Spleen (tissue), 11 donors: ENCODE results near the gene DENND1A. TPM values are rescaled to one million over a fixed set of nuclear protein-coding genes. Genes with fewer than 3 reads are reported as not detected.
A peak's percentile ranks its signal among the peaks of the same experiment; 100 is the strongest.

Experiments
- DNase-seq: peaks from one replicate; pipeline ENCODE4 v3.0.0-alpha.2; 2020
- H3K27ac ChIP-seq, 8 donors: fragments of 200-600 bp; sonication (generic) in 7 of 8; 1 replicate in 4 of 8; 2 replicates in 4 of 8; pipeline versions ENCODE4 v1.5.0 to v1.8.0; 2016 to 2021; ENCODE audit warnings: inconsistent platforms in 4 of 8, mild to moderate bottlenecking in 4 of 8, moderate library complexity in 1 of 8
- H3K27me3 ChIP-seq, 7 donors: fragments of 200-600 bp; sonication (generic) in 6 of 7; replicated peaks in 1 of 7; 1 replicate in 4 of 7; 2 replicates in 3 of 7; pipeline versions ENCODE4 v1.5.0 to v1.8.0; 2016 to 2021; ENCODE audit warnings: inconsistent platforms in 3 of 7, mild to moderate bottlenecking in 1 of 7
- H3K36me3 ChIP-seq, 6 donors: fragments of 200-600 bp; sonication (generic) in 5 of 6; 1 replicate in 4 of 6; 2 replicates in 2 of 6; pipeline versions ENCODE4 v1.5.0 to v1.8.0; 2016 to 2021; ENCODE audit warnings: inconsistent platforms in 2 of 6
- H3K4me1 ChIP-seq, 6 donors: fragments of 200-600 bp; sonication (generic) in 5 of 6; 1 replicate in 3 of 6; 2 replicates in 3 of 6; pipeline versions ENCODE4 v1.5.0 to v1.8.0; 2016 to 2021; ENCODE audit warnings: inconsistent platforms in 3 of 6
- H3K4me3 ChIP-seq, 8 donors: fragments of 200-600 bp; sonication (generic) in 7 of 8; 1 replicate in 4 of 8; 2 replicates in 4 of 8; pipeline versions ENCODE4 v1.5.0 to v1.8.0; 2016 to 2021; ENCODE audit warnings: inconsistent platforms in 4 of 8, mild to moderate bottlenecking in 4 of 8, moderate library complexity in 2 of 8
- H3K9me3 ChIP-seq, 8 donors: fragments of 200-600 bp; sonication (generic) in 7 of 8; 1 replicate in 4 of 8; 2 replicates in 4 of 8; pipeline versions ENCODE4 v1.5.0 to v1.8.0; 2016 to 2021; ENCODE audit warnings: inconsistent platforms in 4 of 8
- CTCF ChIP-seq, 11 experiments: fragments of 200-600 bp in 7 of 11; fragments of 450-650 bp in 4 of 11; sonication (generic) in 4 of 11; IDR thresholded peaks in 8 of 11; conservative IDR thresholded peaks in 3 of 11; 1 replicate in 7 of 11; 2 replicates in 4 of 11; pipeline versions ENCODE4 v1.4.0 to v1.8.0; 2016 to 2021; ENCODE audit warnings: antibody characterized with exemption in 11 of 11, inconsistent platforms in 4 of 11, mild to moderate bottlenecking in 1 of 11
- POLR2A ChIP-seq, 3 donors: fragments of 450-650 bp; IDR thresholded peaks; one replicate each; pipeline ENCODE4 v1.5.1; 2017; ENCODE audit warnings: antibody characterized with exemption in 3 of 3, mild to moderate bottlenecking in 1 of 3
- POLR2AphosphoS5 ChIP-seq, 3 donors: sonication (generic); formaldehyde crosslinking; IDR thresholded peaks; one replicate each; pipeline ENCODE4 v1.5.1; 2017; ENCODE audit warnings: antibody characterized with exemption in 3 of 3
- WGBS, 5 donors: extraction: QIAGEN DNeasy Blood & Tissue Kit in 3 of 5; methylation state at CpG; one replicate each; pipeline versions ENCODE4 v1.1.5 to v1.1.7; 2013 to 2018; 5-methylcytosine and 5-hydroxymethylcytosine counted together
- intact Hi-C: fragments of 100-400 bp; cut with DNase I; formaldehyde crosslinking; loops from one replicate; pipeline ENCODE4 v1.15.0; 2023; ENCODE audit warnings: low total_unique reads
- polyA plus RNA-seq, 3 donors: library from polyadenylated mRNA; stranded (reverse); fragments of 200-250 nt; gene quantifications; one replicate each; pipeline ENCODE4 v1.2.1, GENCODE V29; 2013
- total RNA-seq, 7 donors: library from RNA; depleted of rRNA in 3 of 7; stranded (reverse); fragments of >200 nt in 3 of 7; fragmentation: NEBNext Ultra II Directional in 4 of 7; extraction: Animal tissue kit (Norgen Biotek cat#: 25700) in 4 of 7; gene quantifications; one replicate each; pipeline versions ENCODE4 v1.1.0 to v1.2.1, GENCODE V29; 2016 to 2021
- donor health status: healthy with polysubstance abuse.
- donor health status: DM: no; HTN: no; CAD: no; lungs with moderate emphysema.
- donor health status: DM: no; HTN: no; CAD: no.
- donor health status: Bipolar disorder and iron deficiency.
- donor health status: healthy.
- donor health status: DM: no; HTN: no; CAD: no.
- donor health status: DM: yes; HTN: yes; CAD: no.

Gene DENND1A
- total and polyA plus RNA-seq, 10 donors: 5.4 to 59.3 (median 48.8) TPM

GRCh38 chr9:123814496-123814895 lies 115.4 kb downstream of the DENND1A start:
- TF ChIP-seq CTCF (IDR thresholded peaks at IDR 0.05 in 8 of 11, conservative IDR thresholded peaks at IDR 0.05 in 3 of 11) (no peak), POLR2A (IDR thresholded peaks at IDR 0.05) (no peak), POLR2AphosphoS5 (IDR thresholded peaks at IDR 0.05) (no peak)
- H3K27ac ChIP-seq: peak overlapping the region in 5 of 8 donors; percentile 35 to 73 (median 65)
- H3K36me3 ChIP-seq: no peaks in the 10 kb centered on the region
- DNase-seq: no peak
- H3K27me3 ChIP-seq: no peaks in the 10 kb centered on the region
- WGBS, 5 donors: 75 to 88% (median 81%) methylated on average over 1 of the region's 1 CpG
- H3K9me3 ChIP-seq: no peaks in the 10 kb centered on the region
- intact Hi-C loops: no loop called here
- peaks cover 0 to 21% (median 5%) of the 10 kb centered on the region in 6 donors for H3K4me1 ChIP-seq
- peak overlapping the region in 2 of 8 donors; percentile 22 to 47 for H3K4me3 ChIP-seq

- H3K27ac ChIP-seq: no peak overlapping the region
- peaks cover 0 to 21% (median 5%) of the 10 kb centered on the region in 6 donors for H3K4me1 ChIP-seq
- no peak for DNase-seq
- no peaks in the 10 kb centered on the region for H3K36me3 ChIP-seq
- H3K4me3 ChIP-seq: no peak overlapping the region
- TF ChIP-seq POLR2A (IDR thresholded peaks at IDR 0.05): no peak
- TF ChIP-seq POLR2AphosphoS5 (IDR thresholded peaks at IDR 0.05): no peak
- TF ChIP-seq CTCF (IDR thresholded peaks at IDR 0.05 in 8 of 11, conservative IDR thresholded peaks at IDR 0.05 in 3 of 11): no peak
- 68 to 86% (median 77%) methylated on average over 3 of the region's 3 CpGs for WGBS, 5 donors
- no peaks in the 10 kb centered on the region for H3K27me3 ChIP-seq
- intact Hi-C loops: no loop called here
- H3K9me3 ChIP-seq: no peaks in the 10 kb centered on the region
Measured at GRCh38 chr9:123812984-123813383, 116.9 kb downstream of the DENND1A start.

GRCh38 chr9:123807251-123807650 lies 122.7 kb downstream of the DENND1A start:
- Histone ChIP-seq H3K4me3 (no peak overlapping the region), H3K27me3 (no peaks in the 10 kb centered on the region), H3K27ac (no peak overlapping the region), H3K4me1 (no peaks in the 10 kb centered on the region), H3K9me3 (no peaks in the 10 kb centered on the region), H3K36me3 (no peaks in the 10 kb centered on the region)
- intact Hi-C loops: no loop called here
- DNase-seq: no peak
- TF ChIP-seq POLR2A (IDR thresholded peaks at IDR 0.05) (no peak), CTCF (IDR thresholded peaks at IDR 0.05 in 8 of 11, conservative IDR thresholded peaks at IDR 0.05 in 3 of 11) (no peak), POLR2AphosphoS5 (IDR thresholded peaks at IDR 0.05) (no peak)
- whole genome bisulfite sequencing, 5 donors: 94 to 99% (median 96%) methylated on average over 4 of the region's 4 CpGs

GRCh38 chr9:123806829-123807228 lies 123.1 kb downstream of the DENND1A start:
- no peaks in the 10 kb centered on the region for H3K4me1 ChIP-seq
- H3K4me3 ChIP-seq: no peak overlapping the region
- no peaks in the 10 kb centered on the region for H3K9me3 ChIP-seq
- no peak overlapping the region for H3K27ac ChIP-seq
- DNase-seq: no peak
- H3K36me3 ChIP-seq: no peaks in the 10 kb centered on the region
- TF ChIP-seq POLR2A (IDR thresholded peaks at IDR 0.05): no peak
- no peak for TF ChIP-seq CTCF (IDR thresholded peaks at IDR 0.05 in 8 of 11, conservative IDR thresholded peaks at IDR 0.05 in 3 of 11)
- no peak for TF ChIP-seq POLR2AphosphoS5 (IDR thresholded peaks at IDR 0.05)
- intact Hi-C loops: no loop called here
- no peaks in the 10 kb centered on the region for H3K27me3 ChIP-seq
